Measurements from ENCODE around the gene FAM168A.

The FAM168A gene

GRCh38 chr11:73510106-73510505 is 87.8 kb downstream of the FAM168A start:
- no peak for DNase-seq (ENCODE audit: low read depth)
- no peak overlapping the region for H3K4me3 ChIP-seq (ENCODE audit: low read length)
- TF ChIP-seq CTCF (conservative IDR thresholded peaks at IDR 0.05; ENCODE audit: low read depth, low read length): no peak

GRCh38 chr11:73509188-73509587 is 88.7 kb downstream of the FAM168A start:
- H3K4me3 ChIP-seq (ENCODE audit: low read length): no peak overlapping the region
- TF ChIP-seq CTCF (conservative IDR thresholded peaks at IDR 0.05; ENCODE audit: low read depth, low read length): no peak
- no peak for DNase-seq (ENCODE audit: low read depth)

- H3K4me3 ChIP-seq (ENCODE audit: low read length): no peak overlapping the region
- no peak for TF ChIP-seq CTCF (conservative IDR thresholded peaks at IDR 0.05; ENCODE audit: low read depth, low read length)
- no peak for DNase-seq (ENCODE audit: low read depth)
Measured at GRCh38 chr11:73508243-73509176, 89.4 kb downstream of the FAM168A start.

GRCh38 chr11:73507086-73507485 is 90.8 kb downstream of the FAM168A start:
- DNase-seq (ENCODE audit: low read depth): no peak
- no peak overlapping the region for H3K4me3 ChIP-seq (ENCODE audit: low read length)
- TF ChIP-seq CTCF (conservative IDR thresholded peaks at IDR 0.05; ENCODE audit: low read depth, low read length): no peak

GRCh38 chr11:73506038-73506437 is 91.9 kb downstream of the FAM168A start:
- H3K4me3 ChIP-seq (ENCODE audit: low read length): no peak overlapping the region
- no peak for DNase-seq (ENCODE audit: low read depth)
- no peak for TF ChIP-seq CTCF (conservative IDR thresholded peaks at IDR 0.05; ENCODE audit: low read depth, low read length)

GRCh38 chr11:73498343-73498742 is 99.6 kb downstream of the FAM168A start:
- H3K4me3 ChIP-seq (ENCODE audit: low read length): no peak overlapping the region
- no peak for TF ChIP-seq CTCF (conservative IDR thresholded peaks at IDR 0.05; ENCODE audit: low read depth, low read length)
- DNase-seq (ENCODE audit: low read depth): no peak

GRCh38 chr11:73496134-73496533 is 101.8 kb downstream of the FAM168A start:
- DNase-seq (ENCODE audit: low read depth): no peak
- no peak for TF ChIP-seq CTCF (conservative IDR thresholded peaks at IDR 0.05; ENCODE audit: low read depth, low read length)
- H3K4me3 ChIP-seq (ENCODE audit: low read length): no peak overlapping the region
